ENCODE measurements around the gene PPP6R2.

- TF ChIP-seq POLR2AphosphoS5 (IDR thresholded peaks at IDR 0.05) = no peak
- TF ChIP-seq CTCF (IDR thresholded peaks at IDR 0.05) = no peak
Observed at GRCh38 chr22:50425179-50425916, 82.2 kb downstream of the PPP6R2 start.
